ENCODE data around the gene ACBD7.

DNA sequence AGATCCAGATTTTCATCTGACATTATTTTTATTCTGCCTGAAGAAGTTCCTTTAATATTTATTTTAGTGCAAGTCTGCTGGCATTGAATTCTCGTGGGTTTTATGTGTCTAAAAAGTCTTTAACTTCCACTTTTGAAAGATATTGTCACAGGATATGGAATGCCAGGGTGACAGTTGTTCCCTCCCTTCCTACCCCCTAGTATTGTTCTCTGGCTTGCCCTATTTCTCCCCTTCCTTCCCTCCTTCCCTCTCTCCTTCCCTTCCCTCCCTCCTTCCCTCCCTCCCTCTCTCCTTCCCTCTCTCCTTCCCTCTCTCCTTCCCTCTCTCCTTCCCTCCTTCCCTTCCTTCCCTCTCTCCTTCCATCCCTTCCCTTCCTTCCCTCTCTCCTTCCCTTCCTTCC, 29.9 kb downstream of the ACBD7 start:
- no peak for TF ChIP-seq POLR2A (IDR thresholded peaks at IDR 0.05)
- TF ChIP-seq CTCF (IDR thresholded peaks at IDR 0.05) = no peak
- TF ChIP-seq POLR2AphosphoS5 (IDR thresholded peaks at IDR 0.05) = no peak
- no peak for TF ChIP-seq EP300 (IDR thresholded peaks at IDR 0.05)

Data from suprapubic skin (tissue), 4 donors.